ENCODE data around the gene PTH. TPM values are rescaled to one million over a fixed set of nuclear protein-coding genes. Genes with fewer than 3 reads are reported as not detected.

The PTH gene
- total RNA-seq, 1 experiment from 2014 or later = not detected

GRCh38 chr11:13475091-13475490 lies 20.7 kb downstream of the PTH start:
- H3K56ac ChIP-seq (ENCODE audit: insufficient read length, low read depth, low read length) = no peak overlapping the region
- peaks cover 11 to 12% of the 10 kb centered on the region in 2 experiments for H3K4me1 Mint-ChIP-seq

More at GRCh38 chr11:13475091-13475490, 20.7 kb downstream of the PTH start:
- Histone ChIP-seq H3K14ac (ENCODE audit: insufficient read depth, low read length) (no peak overlapping the region), H2BK12ac (ENCODE audit: insufficient read length, low read depth, low read length) (no peak overlapping the region), H3K4me1 (ENCODE audit: insufficient read depth, low read length) (no peaks in the 10 kb centered on the region; the same call in 1 of the 2 replicates), H2BK120ac (ENCODE audit: low read depth, low read length, poor library complexity, severe bottlenecking) (no peak overlapping the region), H3K18ac (ENCODE audit: insufficient read length, low read depth, low read length) (no peak overlapping the region), H2BK5ac (ENCODE audit: insufficient read length, low read length) (no peak overlapping the region), H3K79me2 (ENCODE audit: insufficient read depth, low read length) (no peaks in the 10 kb centered on the region), H2BK20ac (ENCODE audit: low read depth, low read length, poor library complexity, severe bottlenecking) (no peak overlapping the region), H3K4ac (ENCODE audit: low read depth, low read length) (no peak overlapping the region), H2AFZ (ENCODE audit: low read length) (no peak overlapping the region), H4K20me1 (ENCODE audit: control insufficient read depth, insufficient read depth, insufficient read length) (no peaks in the 10 kb centered on the region), H2BK15ac (ENCODE audit: low read depth, low read length) (no peak overlapping the region), H3K79me1 (ENCODE audit: insufficient read depth, low read depth, low read length, poor library complexity, severe bottlenecking) (no peaks in the 10 kb centered on the region), H3K27ac (ENCODE audit: insufficient read length, low read depth, low read length) (no peak overlapping the region), H4K5ac (ENCODE audit: insufficient read length, low read depth, low read length) (no peak overlapping the region), H4K8ac (replicated peaks; ENCODE audit: insufficient read length, low read depth, low read length) (no peak overlapping the region), H2AK5ac (ENCODE audit: insufficient read length, low read length) (no peak overlapping the region), H4K91ac (ENCODE audit: insufficient read length, low read depth, low read length) (no peak overlapping the region), H3K9ac (ENCODE audit: extremely low read depth, insufficient read length, low read length) (no peak overlapping the region), H3K23me2 (ENCODE audit: insufficient read length, low read depth, low read length, poor library complexity, severe bottlenecking) (no peaks in the 10 kb centered on the region), H3T11ph (ENCODE audit: low read length) (no peak overlapping the region), H3K27me3 (ENCODE audit: insufficient read depth, low read length) (no peaks in the 10 kb centered on the region), H3K23ac (ENCODE audit: insufficient read length, low read depth, low read length) (no peak overlapping the region), H3K9me3 (ENCODE audit: control insufficient read depth, low read depth, low read length) (no peaks in the 10 kb centered on the region), H3K4me2 (ENCODE audit: insufficient read depth, insufficient read length, low read length) (no peak overlapping the region)
- Mint-ChIP-seq H3K4me3 (no peak overlapping the region), H3K36me3 (ENCODE audit: insufficient read depth in 1 of 3, low read depth in 3 of 3) (peaks cover 0 to 4% (median 3%) of the 10 kb centered on the region in 3 experiments; a peak in 4 of 7 replicates), H3K27me3 (ENCODE audit: low read depth) (no peaks in the 10 kb centered on the region), H3K27ac (no peak overlapping the region), H3K9me3 (peaks cover 8 to 11% of the 10 kb centered on the region in 2 experiments)
- no peak for DNase-seq
- WGBS (ENCODE audit: extremely low coverage, insufficient read length, low lambda C conversion rate) = no CpG with 5 or more reads among the region's 3 CpGs
- TF ChIP-seq, protein P1, sequence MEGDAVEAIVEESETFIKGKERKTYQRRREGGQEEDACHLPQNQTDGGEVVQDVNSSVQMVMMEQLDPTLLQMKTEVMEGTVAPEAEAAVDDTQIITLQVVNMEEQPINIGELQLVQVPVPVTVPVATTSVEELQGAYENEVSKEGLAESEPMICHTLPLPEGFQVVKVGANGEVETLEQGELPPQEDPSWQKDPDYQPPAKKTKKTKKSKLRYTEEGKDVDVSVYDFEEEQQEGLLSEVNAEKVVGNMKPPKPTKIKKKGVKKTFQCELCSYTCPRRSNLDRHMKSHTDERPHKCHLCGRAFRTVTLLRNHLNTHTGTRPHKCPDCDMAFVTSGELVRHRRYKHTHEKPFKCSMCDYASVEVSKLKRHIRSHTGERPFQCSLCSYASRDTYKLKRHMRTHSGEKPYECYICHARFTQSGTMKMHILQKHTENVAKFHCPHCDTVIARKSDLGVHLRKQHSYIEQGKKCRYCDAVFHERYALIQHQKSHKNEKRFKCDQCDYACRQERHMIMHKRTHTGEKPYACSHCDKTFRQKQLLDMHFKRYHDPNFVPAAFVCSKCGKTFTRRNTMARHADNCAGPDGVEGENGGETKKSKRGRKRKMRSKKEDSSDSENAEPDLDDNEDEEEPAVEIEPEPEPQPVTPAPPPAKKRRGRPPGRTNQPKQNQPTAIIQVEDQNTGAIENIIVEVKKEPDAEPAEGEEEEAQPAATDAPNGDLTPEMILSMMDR (conservative IDR thresholded peaks at IDR 0.05) = no peak
